Measurements from ENCODE around the gene TTLL9. TPM values are rescaled to one million over a fixed set of nuclear protein-coding genes. Genes with fewer than 3 reads are reported as not detected.

Gene TTLL9
- total RNA-seq, 1 donor from 2014 or later, result 1.7 TPM

- DNase-seq, result no peak
Observed at GRCh38 chr20:31951203-31951529, 80.7 kb downstream of the TTLL9 start.

GRCh38 chr20:31951530-31952453 lies 81.4 kb downstream of the TTLL9 start, which contains the start of gene PDRG1:
Gene PDRG1 (minus strand): TSS chr20:31952046. CDS start chr20:31951961, 85 bp downstream.
- peak; percentile 82 for DNase-seq

- no peak for DNase-seq
Observed at GRCh38 chr20:31953556-31954148, 83.2 kb downstream of the TTLL9 start.

GRCh38 chr20:31954500-31954899 lies 84.1 kb downstream of the TTLL9 start:
- DNase-seq, result no peak

GRCh38 chr20:31956556-31957526 lies 86.4 kb downstream of the TTLL9 start:
- DNase-seq, result no peak

- no peak for DNase-seq
Observed at GRCh38 chr20:31962761-31963160, 92.3 kb downstream of the TTLL9 start.

- DNase-seq, result no peak
Observed at GRCh38 chr20:31963889-31964288, 93.5 kb downstream of the TTLL9 start.

GRCh38 chr20:31966991-31967655 lies 96.7 kb downstream of the TTLL9 start:
- no peak for DNase-seq

GRCh38 chr20:31967830-31968249 lies 97.4 kb downstream of the TTLL9 start, which contains the start of gene XKR7:
Gene XKR7 (plus strand): TSS chr20:31968151. CDS start chr20:31968176, 25 bp downstream.
- DNase-seq, result peak; percentile 18

GRCh38 chr20:31968291-31969126 lies 98.1 kb downstream of the TTLL9 start:
- DNase-seq, result peak; percentile 5

GRCh38 chr20:31969991-31970390 lies 99.6 kb downstream of the TTLL9 start:
- no peak for DNase-seq

GRCh38 chr20:31972471-31973021 lies 102.1 kb downstream of the TTLL9 start:
- DNase-seq, result no peak

GRCh38 chr20:31974296-31974695 lies 103.9 kb downstream of the TTLL9 start:
- DNase-seq, result no peak

- DNase-seq, result no peak
Observed at GRCh38 chr20:31974951-31975487, 104.6 kb downstream of the TTLL9 start.

GRCh38 chr20:31975874-31976273 lies 105.4 kb downstream of the TTLL9 start:
- DNase-seq, result no peak

GRCh38 chr20:31977080-31977479 lies 106.6 kb downstream of the TTLL9 start:
- DNase-seq, result no peak

GRCh38 chr20:31979713-31980426 lies 109.4 kb downstream of the TTLL9 start:
- no peak for DNase-seq

GRCh38 chr20:31981784-31982183 lies 111.3 kb downstream of the TTLL9 start:
- DNase-seq, result no peak

GRCh38 chr20:31984981-31985471 lies 114.6 kb downstream of the TTLL9 start:
- peak; percentile 13 for DNase-seq

All from occipital lobe (tissue), 2 donors.